ENCODE measurements around the gene GOLPH3L.
"Not testable (repeated sequence)": the region's sequence is repeated elsewhere in the genome, so short reads cannot be mapped to it uniquely, and the experiment has no call there.

GOLPH3L gene

DNA sequence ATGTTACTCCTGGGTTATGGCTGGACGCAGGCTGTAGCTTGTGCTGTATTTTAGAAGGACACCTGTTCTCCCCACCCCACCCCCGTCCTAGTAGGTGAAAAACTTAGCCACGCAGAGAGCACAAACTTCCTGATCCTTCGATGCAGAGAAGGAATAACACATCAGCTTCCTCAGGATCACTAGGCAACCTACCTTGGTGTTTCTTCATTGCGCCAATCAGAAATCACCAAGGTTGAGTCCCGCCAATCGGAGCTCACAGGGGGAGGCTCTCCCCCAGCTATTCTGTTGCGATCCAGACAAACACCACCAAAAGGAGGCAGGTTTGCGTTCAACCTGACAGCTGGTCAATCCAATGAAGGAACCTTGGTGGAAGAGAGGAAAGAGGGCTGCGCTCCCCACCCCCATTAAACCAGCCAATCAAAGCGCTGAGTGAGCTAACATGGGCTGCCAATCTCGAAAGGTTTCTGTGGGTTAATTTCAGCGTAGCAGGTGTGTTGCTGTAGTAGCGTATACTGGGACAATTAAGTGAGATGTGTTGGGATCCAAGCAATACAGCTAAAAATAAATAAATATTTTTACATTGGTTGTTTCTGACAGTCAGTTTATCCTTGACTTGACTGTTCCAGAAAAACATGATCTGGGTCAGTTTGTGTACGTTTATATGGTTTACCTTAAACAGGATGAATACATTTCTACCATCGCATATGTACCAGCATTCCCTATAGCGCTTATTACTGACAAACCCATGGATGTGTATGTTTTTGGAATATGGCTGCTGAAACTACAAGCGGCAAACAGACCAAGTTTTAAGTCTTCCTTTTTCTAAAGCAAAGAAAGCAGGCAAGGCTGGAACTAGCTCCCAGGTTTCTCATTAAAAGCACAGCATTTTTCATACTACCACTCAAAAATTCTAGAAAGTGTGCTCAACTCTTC is at the start of gene GOLPH3L:
TSS of gene GOLPH3L (minus strand) at position 160 of the 933 bp plus-strand sequence. CDS start 2,316 bp downstream, outside the sequence.
- DNase-seq: peak; percentile 99

GRCh38 chr1:150730130-150730721 is 33.3 kb upstream of the GOLPH3L start:
- no peak for DNase-seq

- DNase-seq: no peak
These were observed 27.4 kb upstream of the GOLPH3L start for GRCh38 chr1:150724336-150724735.

DNA sequence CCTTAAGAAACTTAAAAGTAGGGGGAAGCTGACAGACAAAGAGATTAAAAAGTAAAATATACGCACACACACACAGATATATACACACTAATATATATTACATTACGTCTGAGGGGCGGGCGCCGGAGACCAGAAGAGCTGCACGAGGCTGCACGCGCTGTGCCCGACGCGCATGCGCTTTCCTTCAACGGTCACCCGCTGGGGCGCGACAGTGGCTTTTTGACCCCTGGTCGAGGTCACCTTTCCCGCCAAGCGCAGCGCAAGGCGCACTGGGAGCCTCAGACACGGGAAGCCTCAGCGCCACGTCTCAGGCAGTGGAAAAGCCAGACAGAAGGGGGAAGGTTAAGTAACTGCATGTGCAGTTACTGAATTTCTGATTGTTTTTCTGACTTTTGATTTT is 23.7 kb upstream of the GOLPH3L start, which contains the start of gene HORMAD1:
TSS of gene HORMAD1 (minus strand) at position 193 of the 400 bp plus-strand sequence. CDS start 1,390 bp downstream, outside the sequence.
- DNase-seq: no peak

DNA sequence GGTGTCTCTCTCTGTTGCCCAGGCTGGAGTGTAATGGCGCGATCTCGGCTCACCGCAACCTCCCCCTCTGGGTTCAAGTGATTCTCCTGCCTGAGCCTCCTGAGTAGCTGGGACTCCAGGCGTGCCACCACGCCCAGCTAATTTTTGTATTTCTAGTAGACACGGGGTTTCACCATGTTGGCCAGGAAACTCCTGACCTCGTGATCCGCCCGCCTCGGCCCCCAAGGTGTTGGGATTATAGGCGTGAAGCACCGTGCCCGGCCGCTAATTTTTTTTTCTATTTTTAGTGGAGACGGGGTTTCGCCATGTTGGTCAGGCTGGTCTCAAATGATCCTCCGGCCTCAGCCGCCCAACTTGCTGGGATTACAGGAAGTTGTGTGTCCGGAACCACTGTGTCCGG is 23.1 kb upstream of the GOLPH3L start:
- DNase-seq: no peak

GRCh38 chr1:150718225-150718891 is 21.4 kb upstream of the GOLPH3L start:
- DNase-seq: no peak

DNA sequence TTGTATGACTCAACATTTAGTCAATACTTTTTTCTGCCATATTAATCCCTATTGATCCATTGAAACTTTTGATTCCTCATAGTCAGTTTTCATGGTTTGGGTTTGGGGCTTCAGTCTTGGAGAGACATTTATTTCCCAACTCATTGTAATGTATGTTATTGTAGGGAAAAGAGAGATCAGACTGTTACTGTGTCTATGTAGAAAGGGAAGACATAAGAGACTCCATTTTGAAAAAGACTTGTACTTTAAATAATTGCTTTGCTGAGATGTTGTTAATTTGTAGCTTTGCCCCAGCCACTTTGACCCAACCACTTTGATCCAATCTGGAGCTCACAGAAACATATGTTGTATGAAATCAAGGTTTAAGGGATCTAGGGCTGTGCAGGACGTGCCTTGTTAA is 12.1 kb upstream of the GOLPH3L start:
- not testable (repeated sequence) for DNase-seq

- no peak for DNase-seq
These were observed 11.6 kb upstream of the GOLPH3L start for GRCh38 chr1:150708595-150708994.

GRCh38 chr1:150706091-150706490 is 9.1 kb upstream of the GOLPH3L start:
- no peak for DNase-seq

- no peak for DNase-seq
These were observed 6.5 kb upstream of the GOLPH3L start for GRCh38 chr1:150703427-150703826.

DNA sequence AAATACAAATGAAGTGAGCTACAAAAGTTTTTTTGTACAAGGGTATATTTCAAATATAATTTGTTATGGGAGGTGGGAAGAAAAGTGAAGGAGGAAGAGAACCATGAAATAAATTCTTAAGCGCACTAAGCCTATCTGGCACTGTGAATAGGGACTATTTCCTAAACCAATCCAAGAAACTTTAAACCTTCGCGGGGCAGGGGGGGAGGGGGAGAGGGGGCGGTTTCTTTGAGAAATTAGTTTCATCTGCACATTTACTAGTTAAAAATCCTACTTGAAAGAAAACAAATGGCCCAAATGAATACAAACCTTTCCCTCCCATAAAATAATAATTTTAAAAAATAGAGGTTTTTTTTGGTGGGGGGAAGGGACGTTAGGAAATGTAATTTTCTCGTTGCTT is 364 bp downstream of the GOLPH3L start:
- DNase-seq: no peak

GRCh38 chr1:150696162-150696561 is 792 bp downstream of the GOLPH3L start:
- DNase-seq: no peak

GRCh38 chr1:150695561-150695960 is 1.4 kb downstream of the GOLPH3L start:
- no peak for DNase-seq

DNA sequence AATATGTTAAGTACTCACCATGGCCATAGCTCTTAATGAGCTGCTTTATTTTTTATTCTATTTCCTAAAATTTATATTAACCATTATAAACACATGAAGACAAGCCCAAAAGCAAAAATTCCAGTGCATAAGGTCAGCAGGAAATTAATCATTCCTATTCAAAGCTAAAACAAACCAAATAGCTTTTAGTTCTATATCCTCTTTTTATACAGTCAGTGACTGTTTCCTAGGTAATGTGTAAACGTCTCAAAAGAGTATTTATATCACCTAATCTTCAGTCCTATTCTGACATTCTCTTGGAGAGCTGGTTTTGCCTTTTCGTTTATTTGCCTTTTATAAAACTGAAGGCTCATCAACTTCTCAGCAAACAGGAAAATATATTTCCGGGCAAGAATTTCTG is 4.2 kb downstream of the GOLPH3L start:
- no peak for DNase-seq

DNA sequence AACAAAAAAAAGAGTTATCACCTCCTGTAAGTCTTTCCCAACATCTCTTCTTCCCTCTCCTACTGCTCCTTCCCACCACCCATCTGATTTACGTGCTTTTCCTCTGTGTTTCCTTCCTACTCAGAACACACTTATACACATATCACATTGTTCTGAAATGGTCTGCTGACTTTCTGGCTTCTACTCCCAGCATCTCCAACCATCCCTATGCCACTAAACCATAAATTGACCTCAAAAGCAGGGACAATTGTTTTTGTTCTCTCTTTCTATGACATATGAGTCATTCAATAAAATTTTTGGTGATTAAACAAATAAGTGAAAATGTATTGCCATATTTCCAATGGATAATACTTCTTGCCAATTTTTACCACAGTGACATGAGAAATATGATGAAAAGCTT is 8.2 kb downstream of the GOLPH3L start:
- DNase-seq: no peak

DNA sequence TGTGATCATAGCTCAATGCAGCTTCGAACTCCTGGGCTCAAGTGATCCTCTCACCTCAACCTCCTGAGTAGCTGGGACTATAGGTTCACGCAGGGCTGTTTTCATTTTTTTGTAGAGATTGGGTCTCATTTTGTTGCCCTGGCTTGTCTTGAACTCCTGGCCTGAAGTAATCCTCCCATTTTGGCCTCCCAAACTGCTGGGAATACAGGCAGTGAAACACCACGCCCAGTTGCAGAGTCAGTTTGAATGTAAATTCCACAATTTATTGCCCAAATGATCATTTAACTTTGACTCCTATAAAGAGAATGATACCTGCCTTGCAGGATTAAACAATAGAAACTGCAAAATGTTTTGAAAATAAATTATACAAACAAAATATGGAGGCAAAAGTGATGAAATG is 10.7 kb downstream of the GOLPH3L start:
- no peak for DNase-seq

- no peak for DNase-seq
These were observed 13.0 kb downstream of the GOLPH3L start for GRCh38 chr1:150683914-150684313.

DNA sequence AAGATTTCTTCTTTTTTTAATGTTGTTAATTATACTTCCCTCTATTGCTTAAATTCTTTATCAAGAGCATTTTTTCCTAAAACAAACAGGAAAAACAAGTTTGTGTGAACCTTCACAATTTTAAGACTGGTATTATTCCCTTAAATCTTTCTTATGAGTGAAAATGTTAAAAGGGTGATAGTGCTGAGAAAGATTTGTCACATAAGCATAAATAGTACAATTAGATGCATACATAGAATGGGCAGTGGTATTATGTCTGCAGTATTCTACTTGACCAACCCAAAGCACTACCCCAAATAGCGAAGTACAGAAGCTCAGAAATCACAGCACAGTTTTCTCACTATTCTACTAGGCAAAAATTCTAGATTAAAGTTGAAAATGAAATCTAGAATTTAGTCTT is 18.0 kb downstream of the GOLPH3L start:
- no peak for DNase-seq

GRCh38 chr1:150674881-150675280 is 22.1 kb downstream of the GOLPH3L start:
- DNase-seq: no peak

DNA sequence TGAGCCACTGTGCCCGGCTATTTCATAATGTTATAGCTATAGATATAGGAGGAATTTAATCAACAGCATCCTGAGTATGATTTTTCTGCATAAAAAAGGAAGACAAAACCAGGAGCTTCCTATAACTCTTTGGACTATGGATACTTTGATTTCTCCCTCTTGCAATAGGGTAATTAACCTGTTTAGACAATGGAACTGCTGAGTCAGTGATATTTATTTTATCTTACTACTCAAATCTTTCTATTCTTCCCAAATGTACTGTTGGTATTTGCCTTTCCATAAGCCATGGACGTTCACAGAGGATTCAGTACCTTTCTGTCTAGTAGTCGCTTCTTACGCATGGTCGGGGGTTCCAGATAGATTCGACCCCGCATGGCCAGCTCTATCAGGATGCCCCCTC is 33.6 kb downstream of the GOLPH3L start:
- no peak for DNase-seq

DNA sequence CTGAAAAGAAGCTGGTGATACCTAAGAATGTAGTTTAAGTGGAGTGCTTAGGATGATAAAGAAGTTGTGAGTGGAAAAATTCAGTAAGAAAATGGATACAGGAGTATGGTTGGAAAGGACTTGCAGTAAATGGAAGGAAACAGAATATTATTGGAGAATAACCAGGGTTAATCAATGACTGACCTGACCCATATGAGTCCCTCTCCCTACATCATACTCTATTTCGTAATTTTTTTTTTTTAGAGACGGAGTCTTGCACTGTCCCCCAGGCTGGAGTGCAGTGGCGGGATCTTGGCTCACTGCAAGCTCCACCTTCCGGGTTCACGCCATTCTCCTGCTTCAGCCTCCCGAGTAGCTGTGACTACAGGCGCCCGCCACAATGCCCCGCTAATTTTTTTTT is 34.1 kb downstream of the GOLPH3L start:
- DNase-seq: no peak

DNA sequence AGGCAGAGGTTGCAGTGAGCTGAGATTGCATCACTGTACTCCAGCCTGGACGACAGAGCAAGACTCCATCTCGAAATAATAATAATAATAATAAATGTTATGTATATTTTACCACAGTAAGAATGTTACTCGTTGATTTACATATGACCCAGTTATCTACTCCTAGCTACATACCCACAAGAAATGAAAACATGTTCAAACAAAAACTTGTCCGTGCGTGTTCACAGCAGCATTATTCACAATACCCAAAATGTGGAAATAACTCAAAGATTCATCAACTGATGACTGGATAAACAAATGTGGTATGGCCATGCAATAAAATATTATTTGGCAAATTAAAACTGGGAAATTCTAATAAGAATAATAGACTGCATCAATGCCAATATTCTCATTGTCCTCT is 35.8 kb downstream of the GOLPH3L start:
- no peak for DNase-seq

- DNase-seq: no peak
These were observed 36.4 kb downstream of the GOLPH3L start for GRCh38 chr1:150660584-150660983.

DNA sequence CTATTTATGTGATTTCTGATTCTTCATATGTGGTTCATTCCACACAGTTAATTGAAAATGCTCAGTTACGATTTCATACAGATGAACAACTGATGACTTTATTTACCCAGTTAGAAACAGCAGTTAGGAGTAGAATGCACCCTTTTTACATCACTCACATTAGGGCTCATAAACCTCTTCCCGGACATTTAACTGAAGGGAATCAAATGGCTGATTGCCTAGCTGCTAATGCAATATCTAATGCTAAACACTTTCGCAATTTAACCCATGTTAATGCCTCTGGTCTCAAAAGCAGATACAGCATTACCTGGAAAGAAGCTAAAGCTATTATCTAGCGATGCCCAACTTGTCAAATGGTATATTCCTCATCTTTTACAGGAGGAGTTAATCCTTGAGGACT is 39.9 kb downstream of the GOLPH3L start:
- not testable (repeated sequence) for DNase-seq

Measured in NCI-H748 treated with DMSO at 0.1 percent for 48 hours (cell line).